Thoracic aorta (tissue), 2 donors: ENCODE results near the gene PARP14. TPM values are rescaled to one million over a fixed set of nuclear protein-coding genes. Genes with fewer than 3 reads are reported as not detected.
"Not testable (repeated sequence)": the region's sequence is repeated elsewhere in the genome, so short reads cannot be mapped to it uniquely, and the experiment has no call there.

Experiments used
- ATAC-seq: fragments of 150-250 bp; one replicate; pipeline ENCODE4 v1.8.0; 2017; ENCODE audit warnings: low read depth; ENCODE audit not compliant: insufficient number of reproducible peaks, low FRiP score
- DNase-seq: peaks from one replicate; pipeline ENCODE4 v3.0.0-alpha.2; 2020; ENCODE audit warnings: low spot score
- H3K27ac ChIP-seq, 2 donors: fragments of 200-600 bp; sonication (generic); 1 replicate in 1 of 2; 2 replicates in 1 of 2; pipeline ENCODE4 v1.5.1; 2016; ENCODE audit warnings: mild to moderate bottlenecking in 2 of 2, moderate library complexity in 2 of 2
- H3K27me3 ChIP-seq: fragments of 200-600 bp; sonication (generic); replicated peaks from 2 replicates; pipeline ENCODE4 v1.6.0; 2016; ENCODE audit warnings: mild to moderate bottlenecking; ENCODE audit not compliant: insufficient read depth
- H3K36me3 ChIP-seq: fragments of 200-600 bp; sonication (generic); one replicate; pipeline ENCODE4 v1.5.1; 2016
- H3K4me1 ChIP-seq, 2 donors: fragments of 200-600 bp; sonication (generic); 1 replicate in 1 of 2; 2 replicates in 1 of 2; pipeline versions ENCODE4 v1.5.1 to v1.6.0; 2016; ENCODE audit warnings: low read depth in 2 of 2, mild to moderate bottlenecking in 1 of 2; ENCODE audit not compliant: control insufficient read depth in 1 of 2
- H3K4me3 ChIP-seq: fragments of 200-600 bp; sonication (generic); 2 replicates; pipeline ENCODE4 v1.5.1; 2016; ENCODE audit warnings: mild to moderate bottlenecking
- H3K9me3 ChIP-seq: fragments of 200-600 bp; sonication (generic); 2 replicates; pipeline ENCODE4 v1.5.1; 2016
- CTCF ChIP-seq: fragments of 200-600 bp; sonication (generic); IDR thresholded peaks from one replicate; pipeline ENCODE4 v1.5.1; 2019; ENCODE audit warnings: antibody characterized with exemption
- total RNA-seq, 2 donors: library from RNA; depleted of rRNA; stranded (reverse); fragments of >200 nt; gene quantifications; one replicate each; pipeline versions ENCODE4 v1.1.0 to v1.2.3, GENCODE V29; 2016

Gene PARP14
- total RNA-seq, 2 donors from 2014 or later, result 57.1 to 74.1 TPM

- H3K27me3 ChIP-seq, result no peaks in the 10 kb centered on the region
- H3K4me3 ChIP-seq, result peak overlapping the region; percentile 97
- ATAC-seq (no peak), DNase-seq (peak; percentile 76)
- H3K36me3 ChIP-seq, result no peaks in the 10 kb centered on the region
- H3K9me3 ChIP-seq, result no peaks in the 10 kb centered on the region
- peak overlapping the region; percentile 93 for H3K27ac ChIP-seq
- peaks cover 26 to 35% of the 10 kb centered on the region in 2 donors for H3K4me1 ChIP-seq
- TF ChIP-seq CTCF, result peak; percentile 81
Measured at GRCh38 chr3:122679085-122679881, 1.4 kb upstream of the PARP14 start.

GRCh38 chr3:122679882-122680474 is 661 bp upstream of the PARP14 start:
- Histone ChIP-seq H3K27me3 (no peaks in the 10 kb centered on the region), H3K4me3 (peak overlapping the region; percentile 97), H3K9me3 (no peaks in the 10 kb centered on the region), H3K27ac (peak overlapping the region; percentile 93), H3K36me3 (no peaks in the 10 kb centered on the region), H3K4me1 (peaks cover 26 to 35% of the 10 kb centered on the region in 2 donors)
- DNase-seq (no peak), ATAC-seq (no peak)
- TF ChIP-seq CTCF, result no peak

GRCh38 chr3:122681284-122681973 is 790 bp downstream of the PARP14 start:
- ATAC-seq (no peak), DNase-seq (no peak)
- H3K36me3 ChIP-seq, result no peaks in the 10 kb centered on the region
- H3K9me3 ChIP-seq, result no peaks in the 10 kb centered on the region
- no peaks in the 10 kb centered on the region for H3K27me3 ChIP-seq
- H3K4me1 ChIP-seq, result peaks cover 26 to 35% of the 10 kb centered on the region in 2 donors
- peak overlapping the region; percentile 4 to 93 for H3K27ac ChIP-seq
- H3K4me3 ChIP-seq, result peak overlapping the region; percentile 97
- no peak for TF ChIP-seq CTCF

- Histone ChIP-seq H3K27ac (peak overlapping the region in 1 of 2 donors; percentile 93), H3K4me3 (peak overlapping the region; percentile 97), H3K9me3 (no peaks in the 10 kb centered on the region), H3K4me1 (peaks cover 26 to 35% of the 10 kb centered on the region in 2 donors), H3K27me3 (no peaks in the 10 kb centered on the region), H3K36me3 (peaks cover 2% of the 10 kb centered on the region)
- DNase-seq (no peak), ATAC-seq (no peak)
- TF ChIP-seq CTCF, result no peak
Measured at GRCh38 chr3:122681974-122682409, 1.4 kb downstream of the PARP14 start.

- H3K27ac ChIP-seq, H3K27me3 ChIP-seq, H3K9me3 ChIP-seq, ATAC-seq, DNase-seq: not testable (repeated sequence)
- Histone ChIP-seq H3K4me3 (peak overlapping the region; percentile 97), H3K4me1 (peaks cover 26 to 35% of the 10 kb centered on the region in 2 donors), H3K36me3 (peaks cover 10% of the 10 kb centered on the region)
Measured at GRCh38 chr3:122682778-122683411, 2.3 kb downstream of the PARP14 start.
